ENCODE measurements around the gene RASA1. TPM values are rescaled to one million over a fixed set of nuclear protein-coding genes. Genes with fewer than 3 reads are reported as not detected.
"Not testable (repeated sequence)": the region's sequence is repeated elsewhere in the genome, so short reads cannot be mapped to it uniquely, and the experiment has no call there.

The RASA1 gene
- total RNA-seq, 2 experiments from 2014 or later: 17.0 to 21.1 TPM

DNA sequence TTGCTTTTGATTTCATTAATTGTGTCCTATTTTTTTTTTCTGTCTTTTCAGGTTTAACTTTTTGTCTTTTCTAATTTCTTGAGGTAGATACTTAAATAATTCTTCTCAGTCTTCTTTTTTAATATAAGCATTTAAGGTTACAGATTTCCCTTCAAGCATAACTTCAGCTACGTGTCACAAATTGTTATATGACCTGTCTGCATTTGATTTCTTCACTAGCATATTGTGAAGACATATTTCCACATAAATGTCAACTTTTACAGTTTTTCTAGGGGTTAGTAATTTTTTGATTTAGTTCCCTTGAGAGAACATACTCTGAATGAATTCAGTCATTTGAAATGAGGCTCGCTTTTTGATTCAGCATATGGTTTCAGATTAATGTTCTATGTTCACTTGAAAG is 35.6 kb downstream of the RASA1 start:
- Mint-ChIP-seq H3K36me3 (peaks cover 43% of the 10 kb centered on the region), H3K9me3 (peaks cover 7% of the 10 kb centered on the region), H3K4me3 (no peak overlapping the region), H3K4me1 (peaks cover 17% of the 10 kb centered on the region), H3K27me3 (no peaks in the 10 kb centered on the region), H3K27ac (no peak overlapping the region)
- no peak for DNase-seq
- ATAC-seq (ENCODE audit: low read depth): no peak
- POLR2A ChIA-PET: no interaction called here

DNA sequence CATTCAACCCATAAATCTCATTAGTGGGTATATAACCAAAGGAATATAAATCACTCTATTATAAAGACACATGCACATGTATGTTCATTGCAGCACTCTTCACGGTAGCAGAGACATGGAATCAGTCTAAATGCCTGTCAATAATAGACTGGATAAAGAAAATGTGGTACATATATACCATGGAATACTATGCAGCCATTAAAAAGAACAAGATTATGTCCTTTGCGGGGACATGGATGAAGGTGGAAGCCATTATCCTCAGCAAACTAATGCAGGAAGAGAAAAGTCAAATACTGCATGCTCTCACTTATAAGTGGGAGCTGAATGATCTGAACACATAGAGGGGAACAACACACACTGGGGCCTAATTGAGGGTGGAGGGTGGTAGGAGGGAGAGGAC is 38.4 kb downstream of the RASA1 start:
- H3K4me1 Mint-ChIP-seq; H3K27me3 Mint-ChIP-seq; H3K4me3 Mint-ChIP-seq; H3K9me3 Mint-ChIP-seq; POLR2A ChIA-PET; DNase-seq; H3K27ac Mint-ChIP-seq; ATAC-seq (ENCODE audit: low read depth): not testable (repeated sequence)
- H3K36me3 Mint-ChIP-seq: peaks cover 43% of the 10 kb centered on the region

DNA sequence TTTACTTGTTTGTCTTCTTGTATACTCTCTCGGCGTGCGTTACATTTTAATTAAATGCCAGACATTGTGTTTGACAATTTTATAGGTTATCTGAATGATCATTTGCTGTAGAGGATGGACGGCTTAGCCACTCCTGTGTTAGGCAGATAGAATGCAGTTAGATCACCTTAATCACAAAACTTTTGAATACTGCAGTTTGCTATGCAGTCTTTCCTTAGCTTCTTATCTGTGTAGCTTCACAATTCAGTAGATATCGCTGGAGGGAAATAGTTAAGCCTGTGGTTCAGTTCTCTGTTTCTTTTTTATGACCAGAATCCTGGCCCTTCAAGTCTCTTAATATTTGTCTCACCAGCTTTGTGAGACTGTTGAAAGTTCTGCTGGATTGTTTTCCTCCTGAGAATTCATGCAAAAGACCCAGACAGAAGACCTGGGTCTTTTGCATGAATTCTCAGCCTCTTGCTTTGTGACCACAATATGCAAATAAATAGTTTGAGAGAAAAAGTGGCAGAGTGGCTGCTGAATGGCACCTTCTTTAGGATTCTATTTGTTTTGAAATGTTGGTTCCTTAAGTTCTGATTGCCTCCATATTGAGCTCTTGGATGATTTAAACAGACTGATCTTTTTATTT is 40.2 kb downstream of the RASA1 start:
- DNase-seq: no peak
- Mint-ChIP-seq H3K4me3 (no peak overlapping the region), H3K36me3 (peaks cover 39% of the 10 kb centered on the region), H3K27me3 (no peaks in the 10 kb centered on the region), H3K4me1 (peaks cover 6% of the 10 kb centered on the region), H3K27ac (no peak overlapping the region), H3K9me3 (peaks cover 7% of the 10 kb centered on the region)
- POLR2A ChIA-PET: no interaction called here
- no peak for ATAC-seq (ENCODE audit: low read depth)

DNA sequence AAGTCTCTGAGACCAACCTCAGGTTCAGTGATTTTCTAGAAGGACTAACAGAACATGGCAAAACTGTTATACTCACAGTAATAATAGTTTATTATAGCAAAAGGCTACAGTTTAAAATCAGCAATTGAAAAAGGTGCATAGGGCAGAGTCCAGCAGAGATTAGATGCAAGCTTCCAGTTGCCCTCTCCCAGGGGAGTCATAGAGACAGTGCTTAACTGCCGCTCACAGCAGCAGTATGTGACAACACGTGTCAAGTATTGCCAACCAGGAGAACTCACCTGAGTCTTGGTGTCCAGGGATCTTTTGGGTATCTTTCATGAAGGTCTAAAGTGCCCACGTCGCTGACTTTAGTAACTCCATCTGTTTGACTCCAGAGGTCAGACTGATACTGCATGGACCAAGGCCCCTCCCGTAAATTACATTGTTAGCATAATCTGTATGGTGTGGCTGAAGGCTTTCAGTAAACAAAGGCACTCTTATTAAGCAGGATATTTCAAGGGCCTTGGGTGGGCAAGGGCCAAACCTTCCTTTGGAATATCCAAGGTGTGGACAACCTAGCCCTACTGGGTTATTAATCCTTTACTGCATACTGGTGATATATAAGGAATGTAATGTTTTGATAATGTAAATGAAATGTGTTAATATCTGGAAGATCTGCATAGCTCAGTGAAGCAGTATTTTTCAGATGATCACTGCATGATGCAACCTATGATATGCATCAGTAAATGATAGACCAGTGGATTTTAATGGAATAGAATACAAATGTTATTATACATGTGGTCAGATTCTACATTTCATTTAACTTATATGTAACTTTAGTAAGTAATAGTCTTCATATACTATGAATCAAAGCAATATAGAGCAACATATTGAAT is 44.0 kb downstream of the RASA1 start:
- Mint-ChIP-seq H3K27me3 (no peaks in the 10 kb centered on the region), H3K9me3 (no peaks in the 10 kb centered on the region), H3K4me1 (peaks cover 15% of the 10 kb centered on the region), H3K4me3 (no peak overlapping the region), H3K36me3 (peaks cover 19% of the 10 kb centered on the region), H3K27ac (no peak overlapping the region)
- POLR2A ChIA-PET: no interaction called here
- no peak for DNase-seq
- no peak for ATAC-seq (ENCODE audit: low read depth)

DNA sequence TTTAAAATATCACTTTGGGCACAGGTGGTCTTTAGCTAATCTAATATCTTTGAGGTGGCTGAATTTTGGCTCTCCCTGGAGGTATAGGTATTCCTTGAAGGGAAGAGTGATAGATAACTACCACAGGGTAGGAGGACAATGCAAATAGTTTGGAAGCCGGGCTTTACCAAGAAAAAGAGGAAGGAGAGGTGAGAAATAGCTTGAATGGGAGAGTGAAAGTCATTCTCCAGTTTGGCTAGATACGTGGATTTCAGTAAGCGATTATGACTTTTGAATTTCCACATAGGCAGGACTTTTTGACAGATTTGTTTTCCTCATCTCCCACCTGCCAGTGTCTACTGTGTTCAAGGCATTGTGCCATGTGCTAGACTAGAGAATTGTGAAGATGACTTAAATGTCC is 45.5 kb downstream of the RASA1 start:
- Mint-ChIP-seq H3K27ac (no peak overlapping the region), H3K9me3 (peaks cover 1% of the 10 kb centered on the region)
- no peak for ATAC-seq (ENCODE audit: low read depth)

DNA sequence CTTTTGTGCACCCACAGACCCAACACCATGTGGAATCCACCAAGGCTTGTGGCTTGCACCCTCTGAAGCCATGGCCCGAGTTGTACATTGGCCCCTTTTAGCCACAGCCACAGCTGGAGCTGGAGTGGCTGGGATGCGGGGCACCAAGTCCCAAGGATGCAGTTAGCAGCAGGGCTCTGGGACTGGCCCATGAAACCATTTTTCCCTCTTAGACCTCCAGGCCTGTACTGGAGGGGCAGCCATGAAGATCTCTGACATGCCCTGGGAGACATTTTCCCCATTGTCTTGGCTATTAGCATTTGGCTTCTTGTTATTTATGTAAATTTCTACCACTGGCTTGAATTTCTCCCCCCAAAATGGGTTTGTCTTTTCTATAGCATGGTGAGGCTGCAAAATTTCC is 51.8 kb downstream of the RASA1 start:
- POLR2A ChIA-PET: no interaction called here

More for the DNA sequence above, 45.5 kb downstream of the RASA1 start:
- POLR2A ChIA-PET: no interaction called here
- DNase-seq: no peak
- Mint-ChIP-seq H3K27me3 (no peaks in the 10 kb centered on the region), H3K36me3 (peaks cover 25% of the 10 kb centered on the region), H3K4me1 (peaks cover 11% of the 10 kb centered on the region), H3K4me3 (no peak overlapping the region)

DNA sequence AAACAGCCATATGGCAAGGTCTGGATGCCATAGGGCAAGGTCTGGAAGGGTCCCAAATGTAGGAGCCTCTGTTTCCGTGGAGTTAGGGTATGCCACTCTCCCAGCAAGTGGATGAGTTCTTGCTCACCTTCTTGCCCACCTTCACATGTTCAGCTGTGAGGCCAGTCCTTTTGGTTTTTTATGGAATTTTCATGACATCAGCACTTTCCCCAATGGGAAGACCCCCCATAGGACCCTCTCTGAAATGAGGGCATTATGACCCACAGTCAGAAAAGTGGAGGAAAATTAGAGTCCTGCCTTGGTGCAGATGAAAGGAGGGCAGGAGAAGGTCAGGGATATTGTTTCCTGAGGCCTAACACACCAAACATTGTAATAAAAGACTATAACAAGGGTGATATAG is 53.9 kb downstream of the RASA1 start:
- DNase-seq (no peak), ATAC-seq (ENCODE audit: low read depth) (no peak)
- Mint-ChIP-seq H3K27me3 (no peaks in the 10 kb centered on the region), H3K4me1 (peaks cover 6% of the 10 kb centered on the region), H3K27ac (no peak overlapping the region), H3K36me3 (peaks cover 36% of the 10 kb centered on the region), H3K4me3 (no peak overlapping the region), H3K9me3 (peaks cover 14% of the 10 kb centered on the region)
- POLR2A ChIA-PET: no interaction called here

More for the DNA sequence above, 51.8 kb downstream of the RASA1 start:
- Mint-ChIP-seq H3K27ac (no peak overlapping the region), H3K36me3 (peaks cover 35% of the 10 kb centered on the region), H3K4me1 (peaks cover 6% of the 10 kb centered on the region), H3K4me3 (no peak overlapping the region), H3K27me3 (no peaks in the 10 kb centered on the region), H3K9me3 (peaks cover 14% of the 10 kb centered on the region)
- ATAC-seq (ENCODE audit: low read depth) (no peak), DNase-seq (no peak)

DNA sequence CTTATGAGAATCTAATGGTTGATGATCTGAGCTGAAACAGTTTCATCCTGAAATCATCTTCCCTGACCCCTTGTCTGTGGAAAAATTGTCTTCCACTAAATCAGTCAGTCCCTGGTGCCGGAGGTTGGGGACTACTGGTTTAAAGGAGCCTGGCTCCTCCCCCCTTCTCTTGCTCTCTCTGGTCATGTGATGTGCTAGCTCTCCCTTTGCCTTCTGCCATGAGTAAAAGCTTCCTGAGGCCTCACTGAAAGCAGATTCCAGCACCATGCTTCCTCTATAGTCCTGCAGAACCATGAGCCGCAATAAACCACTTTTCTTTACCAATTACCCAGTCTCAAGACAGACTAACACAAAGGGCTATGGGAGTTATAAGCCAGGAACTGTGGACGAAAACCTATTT is 54.7 kb downstream of the RASA1 start:
- Mint-ChIP-seq H3K4me3 (no peak overlapping the region), H3K4me1 (peaks cover 6% of the 10 kb centered on the region), H3K27me3 (no peaks in the 10 kb centered on the region), H3K9me3 (peaks cover 12% of the 10 kb centered on the region), H3K36me3 (peaks cover 36% of the 10 kb centered on the region), H3K27ac (no peak overlapping the region)
- DNase-seq (no peak), ATAC-seq (ENCODE audit: low read depth) (no peak)
- POLR2A ChIA-PET: no interaction called here

DNA sequence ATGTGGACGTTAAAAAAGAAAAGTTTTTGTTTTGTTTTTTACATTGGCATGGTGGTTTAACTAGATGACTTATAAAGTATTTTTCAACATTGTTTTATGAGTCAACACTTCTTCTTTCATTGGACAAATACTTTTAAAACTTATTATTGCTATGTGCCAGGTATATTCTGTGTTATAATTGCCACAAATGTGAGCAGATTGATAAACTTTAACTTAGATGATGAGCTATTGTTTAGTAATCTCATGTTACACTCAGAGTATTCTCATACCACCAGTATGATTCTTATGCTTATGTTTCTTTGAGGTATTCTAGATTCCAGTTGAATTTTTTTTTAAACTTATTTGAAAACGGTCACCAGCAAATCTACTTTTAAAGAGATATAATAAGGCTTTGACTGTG is 60.3 kb downstream of the RASA1 start:
- DNase-seq (no peak), ATAC-seq (ENCODE audit: low read depth) (no peak)
- POLR2A ChIA-PET: no interaction called here
- Mint-ChIP-seq H3K36me3 (peaks cover 11% of the 10 kb centered on the region), H3K4me3 (no peak overlapping the region), H3K27me3 (no peaks in the 10 kb centered on the region), H3K4me1 (peaks cover 12% of the 10 kb centered on the region), H3K27ac (no peak overlapping the region), H3K9me3 (no peaks in the 10 kb centered on the region)

DNA sequence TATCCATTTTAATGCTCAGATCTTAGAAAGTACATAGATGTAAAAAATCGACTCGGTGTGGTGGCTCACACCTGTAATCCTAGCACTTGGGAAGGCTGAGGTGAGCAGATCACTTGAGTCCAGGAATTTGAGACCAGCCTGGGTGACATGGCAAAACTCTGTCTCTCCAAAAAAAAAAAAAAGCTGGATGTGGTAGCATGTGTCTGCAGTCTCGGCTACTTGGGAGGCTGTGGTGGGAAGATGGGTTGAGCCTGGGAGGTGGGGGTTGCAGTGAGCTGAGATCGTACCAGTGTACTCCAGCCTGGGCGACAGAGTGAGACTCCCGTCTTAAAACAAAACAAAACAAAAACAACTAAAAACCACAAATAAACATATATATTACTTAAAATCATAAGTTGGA is 61.4 kb downstream of the RASA1 start:
- H3K27me3 Mint-ChIP-seq: no peaks in the 10 kb centered on the region
- ATAC-seq (ENCODE audit: low read depth): no peak
- DNase-seq: no peak
- peaks cover 10% of the 10 kb centered on the region for H3K4me1 Mint-ChIP-seq
- H3K27ac Mint-ChIP-seq: no peak overlapping the region
- H3K9me3 Mint-ChIP-seq: no peaks in the 10 kb centered on the region
- peaks cover 17% of the 10 kb centered on the region for H3K36me3 Mint-ChIP-seq
- H3K4me3 Mint-ChIP-seq: no peak overlapping the region
- POLR2A ChIA-PET: no interaction called here

DNA sequence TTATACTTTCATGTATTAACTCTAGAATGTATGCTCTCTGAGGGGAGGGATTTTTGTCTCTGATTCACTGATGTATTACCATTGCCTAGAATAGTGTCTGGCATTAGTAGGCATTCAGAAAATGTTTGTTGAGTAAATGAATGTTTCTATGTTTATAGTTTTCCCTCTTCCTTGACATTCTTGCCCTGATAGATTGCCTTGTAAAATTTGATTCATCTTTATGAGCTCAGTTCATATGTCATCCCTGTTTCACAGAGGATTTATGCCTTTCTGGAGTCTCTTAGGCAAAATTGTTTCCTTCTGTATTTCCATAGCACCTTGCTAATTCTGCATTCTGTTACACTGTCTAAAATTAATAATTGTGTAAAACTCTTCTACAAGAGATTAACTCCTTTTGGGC is 72.3 kb downstream of the RASA1 start:
- no peak overlapping the region for H3K4me3 Mint-ChIP-seq
- H3K27ac Mint-ChIP-seq: peak overlapping the region; percentile 84
- H3K4me1 Mint-ChIP-seq: peaks cover 17% of the 10 kb centered on the region
- H3K9me3 Mint-ChIP-seq: peaks cover 2% of the 10 kb centered on the region
- no peaks in the 10 kb centered on the region for H3K27me3 Mint-ChIP-seq
- POLR2A ChIA-PET: interaction anchor here (1.7 kb wide), 1 partner anchor 73 kb away, joined by 4 read pairs; the partner anchor contains the start of gene RASA1
- H3K36me3 Mint-ChIP-seq: peaks cover 50% of the 10 kb centered on the region
- DNase-seq: no peak
- no peak for ATAC-seq (ENCODE audit: low read depth)

DNA sequence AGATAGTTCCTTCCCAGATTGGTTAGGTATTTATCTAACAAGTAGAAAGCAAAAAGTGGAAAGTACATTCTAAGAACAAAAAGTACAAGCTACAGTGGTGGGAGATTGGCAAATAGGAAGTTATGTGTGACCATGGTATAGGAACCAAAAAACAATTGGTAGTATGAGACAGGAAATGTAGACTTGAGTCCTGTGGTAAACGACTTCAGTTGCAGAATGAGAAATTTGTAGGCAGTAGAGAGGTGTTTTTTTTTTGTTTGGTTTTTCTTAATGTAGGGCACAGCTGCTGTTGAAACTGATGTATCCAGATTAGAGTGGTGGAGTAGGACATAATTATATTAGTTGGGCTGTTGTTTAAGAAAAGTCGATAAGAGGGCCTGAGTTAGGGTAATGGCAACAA is 73.0 kb downstream of the RASA1 start:
- Mint-ChIP-seq H3K9me3 (peaks cover 2% of the 10 kb centered on the region), H3K4me1 (peaks cover 17% of the 10 kb centered on the region), H3K27me3 (no peaks in the 10 kb centered on the region), H3K27ac (peak overlapping the region; percentile 84), H3K36me3 (peaks cover 46% of the 10 kb centered on the region), H3K4me3 (peak overlapping the region; percentile 71)
- POLR2A ChIA-PET: interaction anchor here (0.6 to 1.7 kb wide), 2 partner anchors 73 to 266 kb away, joined by 3 to 4 read pairs; partner anchors contain the start of gene RASA1
- DNase-seq: no peak
- ATAC-seq (ENCODE audit: low read depth): peak; percentile 97

DNA sequence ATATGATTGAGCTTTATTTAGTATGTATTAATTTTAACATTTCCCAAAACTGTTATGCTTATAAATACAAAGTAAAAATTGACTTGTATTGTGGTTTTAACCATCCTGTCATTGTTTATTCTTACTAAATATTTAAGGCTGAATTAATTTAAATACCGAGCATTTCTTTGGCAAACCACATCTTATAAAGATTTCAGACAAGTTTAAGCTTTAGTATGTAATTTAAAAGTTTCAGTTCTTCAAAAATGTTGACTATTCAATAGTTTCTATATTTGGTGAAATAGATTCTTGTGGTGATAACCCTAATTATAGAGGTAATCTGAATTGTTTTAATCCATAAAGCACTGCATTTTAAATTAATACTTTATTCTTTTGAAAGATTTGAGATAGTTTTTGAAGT is 79.6 kb downstream of the RASA1 start:
- Mint-ChIP-seq H3K4me1 (peaks cover 3% of the 10 kb centered on the region), H3K9me3 (peaks cover 2% of the 10 kb centered on the region), H3K4me3 (no peak overlapping the region), H3K27me3 (no peaks in the 10 kb centered on the region), H3K36me3 (peaks cover 26% of the 10 kb centered on the region), H3K27ac (no peak overlapping the region)
- no peak for ATAC-seq (ENCODE audit: low read depth)
- POLR2A ChIA-PET: no interaction called here
- no peak for DNase-seq

DNA sequence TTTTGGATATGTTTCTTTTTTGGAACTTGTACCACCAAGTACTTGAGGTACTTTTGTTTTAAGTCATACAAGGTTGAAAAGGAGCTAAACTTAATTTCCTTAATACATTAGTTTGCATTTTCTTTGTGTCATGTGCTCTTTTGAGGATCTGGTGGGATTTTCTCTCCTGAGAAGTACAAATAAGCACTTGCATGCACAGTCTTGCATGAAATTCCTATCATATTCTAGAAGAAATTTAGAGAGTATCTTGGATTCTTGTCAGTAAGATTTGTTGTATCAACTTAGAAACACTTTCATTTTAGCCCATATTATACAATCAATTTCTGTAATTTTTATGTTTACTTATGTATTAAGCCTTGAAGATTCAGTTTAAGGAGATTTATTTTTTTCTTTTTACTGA is 80.2 kb downstream of the RASA1 start:
- Mint-ChIP-seq H3K9me3 (peaks cover 2% of the 10 kb centered on the region), H3K4me3 (no peak overlapping the region), H3K36me3 (peaks cover 23% of the 10 kb centered on the region), H3K4me1 (peaks cover 4% of the 10 kb centered on the region), H3K27me3 (no peaks in the 10 kb centered on the region), H3K27ac (no peak overlapping the region)
- ATAC-seq (ENCODE audit: low read depth) (no peak), DNase-seq (no peak)
- POLR2A ChIA-PET: no interaction called here
